Measurements from ENCODE around the gene MED14. TPM values are rescaled to one million over a fixed set of nuclear protein-coding genes. Genes with fewer than 3 reads are reported as not detected.

The MED14 gene
- total and polyA plus RNA-seq, 11 donors, result 9.8 to 40.9 (median 25.8) TPM

GRCh38 chrX:40755291-40756249 is 20.2 kb upstream of the MED14 start:
- DNase-seq, result peak; percentile 43 to 76 (median 58)
- ATAC-seq, result peak; percentile 86 to 93 (median 90)
- Histone ChIP-seq H3K27ac (peak overlapping the region; percentile 47 to 87 (median 68)), H3K36me3 (no peaks in the 10 kb centered on the region), H3K9me3 (peaks cover 0 to 6% (median 0%) of the 10 kb centered on the region in 12 donors), H3K27me3 (peaks cover 0 to 50% (median 0%) of the 10 kb centered on the region in 9 donors), H3K4me1 (peaks cover 0 to 19% (median 5%) of the 10 kb centered on the region in 12 donors), H3K4me3 (no peak overlapping the region)
- WGBS, 4 donors, result 20 to 64% (median 39%) methylated on average over 7 of the region's 7 CpGs
- no peak for TF ChIP-seq CTCF (IDR thresholded peaks at IDR 0.05)
- intact Hi-C loops (cut with DNase I), result no loop called here

- H3K27ac ChIP-seq, result peak overlapping the region in 7 of 12 donors; percentile 1 to 69 (median 22)
These were observed 14.5 kb upstream of the MED14 start for GRCh38 chrX:40749681-40750494.

GRCh38 chrX:40748977-40749376 is 13.6 kb upstream of the MED14 start:
- peaks cover 0 to 16% (median 0%) of the 10 kb centered on the region in 12 donors for H3K4me1 ChIP-seq
- no peak for TF ChIP-seq CTCF (IDR thresholded peaks at IDR 0.05)
- no peak for TF ChIP-seq POLR2A (IDR thresholded peaks at IDR 0.05)
- peak overlapping the region in 2 of 12 donors; percentile 53 to 69 for H3K27ac ChIP-seq

More at GRCh38 chrX:40749681-40750494, 14.5 kb upstream of the MED14 start:
- ATAC-seq (no peak), DNase-seq (no peak)
- no peak overlapping the region for H3K4me3 ChIP-seq
- H3K27me3 ChIP-seq, result peaks cover 0 to 49% (median 0%) of the 10 kb centered on the region in 9 donors
- peaks cover 0 to 16% (median under 1%) of the 10 kb centered on the region in 12 donors for H3K4me1 ChIP-seq
- 32 to 46% (median 40%) methylated on average over 4 of the region's 4 CpGs for WGBS, 4 donors
- no peaks in the 10 kb centered on the region for H3K36me3 ChIP-seq
- intact Hi-C loops (cut with DNase I), result no loop called here
- peaks cover 0 to 6% (median 0%) of the 10 kb centered on the region in 12 donors for H3K9me3 ChIP-seq
- TF ChIP-seq POLR2A (IDR thresholded peaks at IDR 0.05) (no peak), CTCF (IDR thresholded peaks at IDR 0.05) (no peak)

More at GRCh38 chrX:40748977-40749376, 13.6 kb upstream of the MED14 start:
- Histone ChIP-seq H3K9me3 (peaks cover 0 to 6% (median 0%) of the 10 kb centered on the region in 12 donors), H3K27me3 (peaks cover 0 to 48% (median 0%) of the 10 kb centered on the region in 9 donors), H3K4me3 (no peak overlapping the region), H3K36me3 (no peaks in the 10 kb centered on the region)
- ATAC-seq, result no peak
- DNase-seq, result no peak
- WGBS, 4 donors, result 45 to 73% (median 66%) methylated on average over 1 of the region's 1 CpG
- intact Hi-C loops (cut with DNase I), result no loop called here
